Measurements from ENCODE around the gene UBE4B.

UBE4B gene

GRCh38 chr1:10160907-10161490 is 128.2 kb downstream of the UBE4B start:
- Histone ChIP-seq H3K4me1 (ENCODE audit: insufficient read depth, low read length) (no peaks in the 10 kb centered on the region), H3K36me3 (ENCODE audit: insufficient read depth, low read length) (peaks cover 36% of the 10 kb centered on the region), H3K9me3 (ENCODE audit: insufficient read depth, low read length, severe bottlenecking) (no peaks in the 10 kb centered on the region), H2AFZ (ENCODE audit: low read depth, low read length) (no peak overlapping the region), H3K4me2 (ENCODE audit: insufficient read depth, low read length) (no peak overlapping the region), H3K9ac (ENCODE audit: low read depth, low read length) (no peak overlapping the region), H3K27me3 (ENCODE audit: insufficient read depth, low read length, poor library complexity) (no peaks in the 10 kb centered on the region), H3K27ac (ENCODE audit: low read length) (no peak overlapping the region), H3K79me2 (ENCODE audit: insufficient read depth, low read length) (no peaks in the 10 kb centered on the region), H4K20me1 (ENCODE audit: insufficient read depth, low read length) (no peaks in the 10 kb centered on the region), H3K4me3 (ENCODE audit: low read depth in 1 of 2, low read length in 2 of 2) (no peak overlapping the region)
- ATAC-seq (ENCODE audit: insufficient read depth, low read depth) (no peak), DNase-seq (no peak)
- TF ChIP-seq CTCF (IDR thresholded peaks at IDR 0.05; ENCODE audit: borderline replicate concordance, extremely low read depth, low read length, poor library complexity, severe bottlenecking) (no peak), EZH2 (IDR thresholded peaks at IDR 0.05; ENCODE audit: borderline replicate concordance, low read depth, low read length, severe bottlenecking) (no peak)

GRCh38 chr1:10161541-10162290 is 129.0 kb downstream of the UBE4B start:
- H3K4me1 ChIP-seq (ENCODE audit: insufficient read depth, low read length): no peaks in the 10 kb centered on the region
- DNase-seq (no peak), ATAC-seq (ENCODE audit: insufficient read depth, low read depth) (no peak)
- no peak overlapping the region for H3K9ac ChIP-seq (ENCODE audit: low read depth, low read length)
- no peak overlapping the region for H3K4me2 ChIP-seq (ENCODE audit: insufficient read depth, low read length)
- no peaks in the 10 kb centered on the region for H3K9me3 ChIP-seq (ENCODE audit: insufficient read depth, low read length, severe bottlenecking)
- TF ChIP-seq CTCF (IDR thresholded peaks at IDR 0.05; ENCODE audit: borderline replicate concordance, extremely low read depth, low read length, poor library complexity, severe bottlenecking) (no peak), EZH2 (IDR thresholded peaks at IDR 0.05; ENCODE audit: borderline replicate concordance, low read depth, low read length, severe bottlenecking) (no peak)
- H3K27me3 ChIP-seq (ENCODE audit: insufficient read depth, low read length, poor library complexity): no peaks in the 10 kb centered on the region
- H3K36me3 ChIP-seq (ENCODE audit: insufficient read depth, low read length): peaks cover 36% of the 10 kb centered on the region
- H3K27ac ChIP-seq (ENCODE audit: low read length): no peak overlapping the region
- no peak overlapping the region for H2AFZ ChIP-seq (ENCODE audit: low read depth, low read length)
- H3K4me3 ChIP-seq (ENCODE audit: low read depth in 1 of 2, low read length in 2 of 2): no peak overlapping the region
- no peaks in the 10 kb centered on the region for H3K79me2 ChIP-seq (ENCODE audit: insufficient read depth, low read length)
- H4K20me1 ChIP-seq (ENCODE audit: insufficient read depth, low read length): no peaks in the 10 kb centered on the region

- Histone ChIP-seq H3K27ac (ENCODE audit: low read length) (no peak overlapping the region), H3K27me3 (ENCODE audit: insufficient read depth, low read length, poor library complexity) (no peaks in the 10 kb centered on the region), H2AFZ (ENCODE audit: low read depth, low read length) (no peak overlapping the region), H3K4me2 (ENCODE audit: insufficient read depth, low read length) (no peak overlapping the region), H3K4me3 (ENCODE audit: low read depth in 1 of 2, low read length in 2 of 2) (no peak overlapping the region), H3K4me1 (ENCODE audit: insufficient read depth, low read length) (no peaks in the 10 kb centered on the region), H3K9me3 (ENCODE audit: insufficient read depth, low read length, severe bottlenecking) (no peaks in the 10 kb centered on the region), H3K36me3 (ENCODE audit: insufficient read depth, low read length) (peaks cover 61% of the 10 kb centered on the region), H3K79me2 (ENCODE audit: insufficient read depth, low read length) (no peaks in the 10 kb centered on the region), H3K9ac (ENCODE audit: low read depth, low read length) (no peak overlapping the region), H4K20me1 (ENCODE audit: insufficient read depth, low read length) (no peaks in the 10 kb centered on the region)
- ATAC-seq (ENCODE audit: insufficient read depth, low read depth): no peak
- no peak for DNase-seq
- TF ChIP-seq CTCF (IDR thresholded peaks at IDR 0.05; ENCODE audit: borderline replicate concordance, extremely low read depth, low read length, poor library complexity, severe bottlenecking) (no peak), EZH2 (IDR thresholded peaks at IDR 0.05; ENCODE audit: borderline replicate concordance, low read depth, low read length, severe bottlenecking) (no peak)
These were observed 136.3 kb downstream of the UBE4B start for GRCh38 chr1:10168912-10169514.

Measured in DND-41 (cell line).